ENCODE data around the gene MYO5A. TPM values are rescaled to one million over a fixed set of nuclear protein-coding genes. Genes with fewer than 3 reads are reported as not detected.

The MYO5A gene
- total and polyA plus RNA-seq, 10 of the 15 experiments (the other 5 are each of a cell fraction or from before 2014, with no cell fraction given), result 4.2 to 42.9 (median 31.1) TPM

- RAD21 ChIA-PET (ENCODE audit: unreplicated experiment), result interaction anchor here (0.9 kb wide), 1 partner anchor 125 kb away, joined by 3 read pairs; no protein-coding TSS in a partner anchor
- SMC1A ChIA-PET (ENCODE audit: uncharacterized antibody, unreplicated experiment), result interaction anchor here (1.0 to 1.7 kb wide), 2 partner anchors 125 to 218 kb away, joined by 4 to 7 read pairs; no protein-coding TSS in a partner anchor
- Histone ChIP-seq H3K27ac (ENCODE audit: control insufficient read depth, insufficient read depth) (no peak overlapping the region), H3K79me2 (ENCODE audit: control insufficient read depth, insufficient read depth, low read length) (no peaks in the 10 kb centered on the region), H3K9ac (ENCODE audit: control insufficient read depth, insufficient read depth, low read length) (no peak overlapping the region), H3K27me3 (replicated peaks in 1 of 2; ENCODE audit: control insufficient read depth in 2 of 2, insufficient read depth in 2 of 2, low read length in 1 of 2) (no peaks in the 10 kb centered on the region), H3K4me2 (ENCODE audit: control insufficient read depth, insufficient read depth) (no peak overlapping the region), H3K4me1 (ENCODE audit: control insufficient read depth, insufficient read depth, low read length) (no peaks in the 10 kb centered on the region), H3K4me3 (no peak overlapping the region), H2AFZ (ENCODE audit: control insufficient read depth, low read depth, low read length) (no peak overlapping the region), H4K20me1 (ENCODE audit: control insufficient read depth, insufficient read depth) (no peaks in the 10 kb centered on the region), H3K36me3 (ENCODE audit: control insufficient read depth in 2 of 2, insufficient read depth in 2 of 2, low read length in 1 of 2) (peaks cover 6 to 13% of the 10 kb centered on the region in 2 experiments; a peak in 2 of 4 replicates), H3K9me3 (replicated peaks; ENCODE audit: control insufficient read depth, insufficient read depth, low read length) (no peaks in the 10 kb centered on the region)
- in situ Hi-C loops (cut with MboI) (no loop called here), intact Hi-C loops (cut with micrococcal nuclease; ENCODE audit: unreplicated experiment) (no loop called here)
- CTCF ChIA-PET, result interaction anchor here (1.3 to 1.7 kb wide), 2 partner anchors 125 to 127 kb away, joined by 3 to 10 read pairs; no protein-coding TSS in a partner anchor
- POLR2A ChIA-PET, result no interaction called here
- ATAC-seq (no peak), FAIRE-seq (no peak), DNase-seq (ENCODE audit: low read depth, low spot score) (no peak)
- 100% methylated on average over 1 of the region's 1 CpG for WGBS (ENCODE audit: insufficient coverage, insufficient replicate concordance, low lambda C conversion rate, missing lambda C conversion rate)
- TF ChIP-seq TAF1 (IDR thresholded peaks at IDR 0.05; ENCODE audit: borderline replicate concordance, low read depth, low read length), result no peak
- no peak for TF ChIP-seq ZZZ3 (IDR thresholded peaks at IDR 0.05; ENCODE audit: control insufficient read depth, insufficient read length, low read depth)
- TF ChIP-seq, protein P1, sequence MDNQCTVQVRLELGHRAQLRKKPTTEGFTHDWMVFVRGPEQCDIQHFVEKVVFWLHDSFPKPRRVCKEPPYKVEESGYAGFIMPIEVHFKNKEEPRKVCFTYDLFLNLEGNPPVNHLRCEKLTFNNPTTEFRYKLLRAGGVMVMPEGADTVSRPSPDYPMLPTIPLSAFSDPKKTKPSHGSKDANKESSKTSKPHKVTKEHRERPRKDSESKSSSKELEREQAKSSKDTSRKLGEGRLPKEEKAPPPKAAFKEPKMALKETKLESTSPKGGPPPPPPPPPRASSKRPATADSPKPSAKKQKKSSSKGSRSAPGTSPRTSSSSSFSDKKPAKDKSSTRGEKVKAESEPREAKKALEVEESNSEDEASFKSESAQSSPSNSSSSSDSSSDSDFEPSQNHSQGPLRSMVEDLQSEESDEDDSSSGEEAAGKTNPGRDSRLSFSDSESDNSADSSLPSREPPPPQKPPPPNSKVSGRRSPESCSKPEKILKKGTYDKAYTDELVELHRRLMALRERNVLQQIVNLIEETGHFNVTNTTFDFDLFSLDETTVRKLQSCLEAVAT (IDR thresholded peaks at IDR 0.05), result no peak
- TF ChIP-seq ZNF24 (IDR thresholded peaks at IDR 0.05), result no peak
- no peak for TF ChIP-seq HDGF (IDR thresholded peaks at IDR 0.05)
- no peak for TF ChIP-seq BRCA1 (IDR thresholded peaks at IDR 0.05; ENCODE audit: low read depth, low read length)
- TF ChIP-seq, protein P2, sequence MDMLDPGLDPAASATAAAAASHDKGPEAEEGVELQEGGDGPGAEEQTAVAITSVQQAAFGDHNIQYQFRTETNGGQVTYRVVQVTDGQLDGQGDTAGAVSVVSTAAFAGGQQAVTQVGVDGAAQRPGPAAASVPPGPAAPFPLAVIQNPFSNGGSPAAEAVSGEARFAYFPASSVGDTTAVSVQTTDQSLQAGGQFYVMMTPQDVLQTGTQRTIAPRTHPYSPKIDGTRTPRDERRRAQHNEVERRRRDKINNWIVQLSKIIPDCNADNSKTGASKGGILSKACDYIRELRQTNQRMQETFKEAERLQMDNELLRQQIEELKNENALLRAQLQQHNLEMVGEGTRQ (IDR thresholded peaks at IDR 0.05; ENCODE audit: borderline replicate concordance, low read depth, low read length), result no peak
- no peak for TF ChIP-seq NFXL1 (IDR thresholded peaks at IDR 0.05; ENCODE audit: borderline replicate concordance)
- TF ChIP-seq, protein P3, sequence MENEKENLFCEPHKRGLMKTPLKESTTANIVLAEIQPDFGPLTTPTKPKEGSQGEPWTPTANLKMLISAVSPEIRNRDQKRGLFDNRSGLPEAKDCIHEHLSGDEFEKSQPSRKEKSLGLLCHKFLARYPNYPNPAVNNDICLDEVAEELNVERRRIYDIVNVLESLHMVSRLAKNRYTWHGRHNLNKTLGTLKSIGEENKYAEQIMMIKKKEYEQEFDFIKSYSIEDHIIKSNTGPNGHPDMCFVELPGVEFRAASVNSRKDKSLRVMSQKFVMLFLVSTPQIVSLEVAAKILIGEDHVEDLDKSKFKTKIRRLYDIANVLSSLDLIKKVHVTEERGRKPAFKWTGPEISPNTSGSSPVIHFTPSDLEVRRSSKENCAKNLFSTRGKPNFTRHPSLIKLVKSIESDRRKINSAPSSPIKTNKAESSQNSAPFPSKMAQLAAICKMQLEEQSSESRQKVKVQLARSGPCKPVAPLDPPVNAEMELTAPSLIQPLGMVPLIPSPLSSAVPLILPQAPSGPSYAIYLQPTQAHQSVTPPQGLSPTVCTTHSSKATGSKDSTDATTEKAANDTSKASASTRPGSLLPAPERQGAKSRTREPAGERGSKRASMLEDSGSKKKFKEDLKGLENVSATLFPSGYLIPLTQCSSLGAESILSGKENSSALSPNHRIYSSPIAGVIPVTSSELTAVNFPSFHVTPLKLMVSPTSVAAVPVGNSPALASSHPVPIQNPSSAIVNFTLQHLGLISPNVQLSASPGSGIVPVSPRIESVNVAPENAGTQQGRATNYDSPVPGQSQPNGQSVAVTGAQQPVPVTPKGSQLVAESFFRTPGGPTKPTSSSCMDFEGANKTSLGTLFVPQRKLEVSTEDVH (IDR thresholded peaks at IDR 0.05; ENCODE audit: low read depth, partially characterized antibody), result no peak
- no peak for TF ChIP-seq ATF2 (IDR thresholded peaks at IDR 0.05; ENCODE audit: low read length)
- no TSS peak for BruUV-seq (replicated peaks)
Observed at GRCh38 chr15:52338891-52339290, 189.8 kb downstream of the MYO5A start.
